ENCODE measurements around the gene MOK.

Gene MOK

GRCh38 chr14:102283631-102284129, 21.3 kb downstream of the MOK start:
- DNase-seq (ENCODE audit: low spot score), result no peak

- DNase-seq (ENCODE audit: low spot score), result no peak
These were observed 22.1 kb downstream of the MOK start for GRCh38 chr14:102282751-102283465.

- DNase-seq (ENCODE audit: low spot score), result no peak
These were observed 24.5 kb downstream of the MOK start for GRCh38 chr14:102280376-102280962.

- no peak for DNase-seq (ENCODE audit: low spot score)
These were observed 25.1 kb downstream of the MOK start for GRCh38 chr14:102279688-102280348.

GRCh38 chr14:102279282-102279681, 25.7 kb downstream of the MOK start:
- DNase-seq (ENCODE audit: low spot score), result no peak

- DNase-seq (ENCODE audit: low spot score), result no peak
These were observed 26.4 kb downstream of the MOK start for GRCh38 chr14:102278631-102278935.

GRCh38 chr14:102277874-102278630, 26.9 kb downstream of the MOK start:
- DNase-seq (ENCODE audit: low spot score), result no peak

- DNase-seq (ENCODE audit: low spot score), result no peak
These were observed 29.1 kb downstream of the MOK start for GRCh38 chr14:102275866-102276265.

- DNase-seq (ENCODE audit: low spot score), result no peak
These were observed 32.6 kb downstream of the MOK start for GRCh38 chr14:102272392-102272791.

- no peak for DNase-seq (ENCODE audit: low spot score)
These were observed 40.2 kb downstream of the MOK start for GRCh38 chr14:102264775-102265174.

- DNase-seq (ENCODE audit: low spot score), result no peak
These were observed 40.6 kb downstream of the MOK start for GRCh38 chr14:102264355-102264754.

- no peak for DNase-seq (ENCODE audit: low spot score)
These were observed 42.0 kb downstream of the MOK start for GRCh38 chr14:102262929-102263462.

- no peak for DNase-seq (ENCODE audit: low spot score)
These were observed 46.8 kb downstream of the MOK start for GRCh38 chr14:102258136-102258535.

- no peak for DNase-seq (ENCODE audit: low spot score)
These were observed 48.2 kb downstream of the MOK start for GRCh38 chr14:102256716-102257115.

- DNase-seq (ENCODE audit: low spot score), result no peak
These were observed 49.4 kb downstream of the MOK start for GRCh38 chr14:102255401-102256190.

GRCh38 chr14:102252834-102253801, 51.8 kb downstream of the MOK start:
- DNase-seq (ENCODE audit: low spot score), result no peak

- no peak for DNase-seq (ENCODE audit: low spot score)
These were observed 53.8 kb downstream of the MOK start for GRCh38 chr14:102251161-102251560.

GRCh38 chr14:102250636-102251035, 54.3 kb downstream of the MOK start:
- DNase-seq (ENCODE audit: low spot score), result no peak

- no peak for DNase-seq (ENCODE audit: low spot score)
These were observed 55.0 kb downstream of the MOK start for GRCh38 chr14:102249981-102250380.

- DNase-seq (ENCODE audit: low spot score), result no peak
These were observed 55.9 kb downstream of the MOK start for GRCh38 chr14:102249041-102249440.
